T47D (cell line): ENCODE results near the gene BCL2A1.

Experiments
- DNase-seq, 2 experiments: peaks; one replicate each; pipeline versions ENCODE4 v3.0.0 to v3.0.0-alpha.2; 2011 to 2012; ENCODE audit warnings: low read depth in 1 of 2, low spot score in 1 of 2
- JUND ChIP-seq: IDR thresholded peaks from 2 replicates; pipeline ENCODE4 v1.6.1; 2012; ENCODE audit warnings: low read depth
- in situ Hi-C: cut with HindIII; loops from 2 replicates; pipeline ENCODE4 v1.10.0; 2016; ENCODE audit warnings: low sequenced_read_pairs, low pct_unique_long_range_greater_than_20kb

Gene BCL2A1

GRCh38 chr15:80006946-80007345 lies 36.0 kb upstream of the BCL2A1 start:
- in situ Hi-C loops: no loop called here
- TF ChIP-seq JUND: no peak
- DNase-seq: no peak

DNA sequence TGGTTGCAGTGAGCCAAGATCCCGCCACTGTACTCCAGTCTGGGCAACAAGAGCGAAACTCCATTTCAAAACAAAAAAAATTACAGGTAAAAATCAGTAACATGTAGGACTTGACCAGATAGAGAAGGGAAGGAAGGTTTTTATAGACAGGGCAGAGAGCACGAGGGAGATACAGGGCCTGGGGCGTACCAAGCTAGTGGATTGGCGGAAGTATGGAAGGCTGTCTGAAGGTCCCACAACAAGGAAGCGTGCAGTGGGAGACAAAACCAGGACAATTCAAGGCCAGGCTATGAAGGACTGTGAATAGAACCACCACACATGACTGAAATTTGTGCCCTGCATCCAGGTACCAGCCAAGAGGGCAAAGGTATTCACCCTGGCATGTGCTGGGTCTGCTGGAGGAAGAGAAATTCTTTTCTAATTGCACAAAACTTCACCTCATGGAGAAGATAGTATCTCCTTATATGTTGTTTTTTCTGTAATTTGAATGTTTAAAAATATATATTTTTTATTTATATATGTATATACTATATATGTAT lies 33.0 kb upstream of the BCL2A1 start:
- no peak for TF ChIP-seq JUND
- in situ Hi-C loops: no loop called here
- no peak for DNase-seq

DNA sequence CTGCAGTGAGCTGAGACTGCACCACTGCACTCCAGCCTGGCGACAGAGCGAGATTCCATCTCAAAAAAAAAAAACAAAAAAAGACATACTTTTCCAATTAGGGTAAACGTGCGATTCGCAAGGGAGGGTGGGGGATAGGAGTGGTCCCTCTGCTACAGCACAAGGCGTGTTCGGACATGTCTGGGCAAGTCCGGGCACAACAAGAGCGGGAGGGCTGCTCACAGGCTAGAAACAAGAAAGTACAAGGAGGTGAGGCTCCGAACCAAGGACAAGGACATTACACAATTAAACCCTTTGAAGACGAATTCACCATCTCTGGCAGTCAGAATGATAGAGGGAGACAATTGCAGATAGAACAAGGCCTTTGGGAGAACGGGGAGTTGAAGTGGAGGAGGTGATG lies 32.2 kb upstream of the BCL2A1 start:
- in situ Hi-C loops: no loop called here
- DNase-seq: no peak
- TF ChIP-seq JUND: no peak

DNA sequence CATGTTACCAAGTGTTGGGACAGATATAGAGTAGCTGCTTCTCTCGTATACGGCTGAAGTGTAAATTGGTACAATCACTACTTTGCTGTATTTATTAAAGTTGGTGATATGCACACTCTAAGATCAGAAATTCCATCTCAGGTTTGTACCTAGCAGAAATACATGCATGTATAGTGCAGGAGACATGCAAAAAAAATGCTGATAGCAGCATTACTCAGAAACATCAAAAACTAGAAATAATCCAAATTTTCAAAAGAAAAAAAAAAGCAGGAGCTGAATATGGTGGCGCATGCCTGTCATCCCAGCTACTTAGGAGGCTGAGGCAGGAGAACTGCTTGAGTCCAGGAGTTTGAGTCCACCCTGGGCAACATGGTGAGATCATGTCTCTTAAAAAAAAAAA lies 31.3 kb upstream of the BCL2A1 start:
- in situ Hi-C loops: no loop called here
- no peak for DNase-seq
- no peak for TF ChIP-seq JUND

DNA sequence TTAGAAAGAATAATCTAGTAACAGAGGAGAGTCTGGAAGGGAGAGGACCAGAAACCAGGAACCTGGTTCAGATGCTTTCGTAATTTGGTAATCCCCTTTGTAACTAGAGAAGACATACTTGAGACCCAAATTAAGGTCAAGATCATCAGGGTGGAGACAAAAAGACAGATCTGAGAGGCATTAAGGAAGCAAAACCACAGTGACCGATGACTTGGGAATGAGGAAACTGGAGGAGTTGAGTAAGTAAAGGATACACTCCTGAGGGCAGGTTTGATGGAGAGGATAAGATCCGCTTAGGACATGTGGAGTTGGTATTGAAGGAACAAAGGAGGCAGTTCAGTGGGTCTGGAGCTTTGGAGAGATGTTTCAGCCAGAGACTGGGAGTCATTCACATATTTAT lies 23.6 kb upstream of the BCL2A1 start:
- in situ Hi-C loops: no loop called here
- TF ChIP-seq JUND: peak; percentile 84
- peak; percentile 18 to 93 for DNase-seq

- no peak for TF ChIP-seq JUND
- in situ Hi-C loops: no loop called here
- DNase-seq: no peak
Measured at GRCh38 chr15:79991826-79992225, 20.8 kb upstream of the BCL2A1 start.

DNA sequence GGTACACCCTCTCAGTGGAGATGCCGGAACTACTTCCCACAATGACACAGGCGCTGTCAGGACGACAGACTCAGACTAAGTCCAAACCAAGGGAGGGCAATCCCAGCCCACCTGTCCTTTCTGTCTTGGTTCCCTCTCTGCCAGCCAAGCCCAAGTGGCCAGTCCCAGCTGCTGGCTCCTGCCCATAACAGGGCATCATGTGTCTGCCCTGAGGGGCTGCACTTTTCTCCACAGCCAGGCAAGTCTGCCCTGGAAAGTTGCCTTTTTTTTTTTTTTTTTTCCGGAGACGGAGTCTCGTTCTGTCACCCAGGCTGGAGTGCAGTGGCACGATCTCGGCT lies 20.0 kb upstream of the BCL2A1 start:
- in situ Hi-C loops: no loop called here
- TF ChIP-seq JUND: no peak
- no peak for DNase-seq

DNA sequence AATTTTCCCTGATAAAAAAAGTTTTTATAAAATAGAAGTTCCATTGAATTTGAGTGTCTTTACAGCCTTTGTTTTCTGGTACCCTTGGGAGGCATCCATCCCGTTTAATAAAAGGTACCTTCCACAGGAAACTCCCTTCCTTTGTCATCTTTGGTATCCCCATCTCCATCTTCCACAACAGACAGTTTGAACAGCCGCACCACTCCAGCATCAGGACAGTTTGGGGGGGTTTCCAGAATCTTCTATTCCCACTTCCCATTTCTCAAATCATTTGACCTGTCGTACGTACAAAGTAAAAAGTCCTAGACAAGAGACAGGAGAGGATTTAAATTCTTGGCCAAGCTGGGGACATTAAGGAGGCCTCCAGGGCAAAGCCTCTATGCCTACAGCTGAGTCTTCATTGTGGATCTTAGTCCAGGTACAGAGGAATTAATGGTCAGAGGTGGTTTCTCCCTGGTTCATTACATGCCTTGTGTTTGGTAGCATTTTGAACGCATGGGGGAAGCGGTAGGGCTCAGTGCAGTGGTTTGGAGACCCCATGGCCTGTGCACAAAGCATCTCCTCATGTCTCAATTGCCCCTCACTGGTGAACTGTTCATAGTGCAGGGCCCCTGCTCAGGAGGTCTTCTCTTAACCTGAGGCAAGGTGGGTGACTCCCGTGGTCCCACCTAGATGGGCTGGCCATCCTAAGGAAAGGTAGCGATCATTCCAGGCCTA lies 19.4 kb upstream of the BCL2A1 start:
- TF ChIP-seq JUND: no peak
- DNase-seq: no peak
- in situ Hi-C loops: no loop called here

GRCh38 chr15:79989682-79990081 lies 18.7 kb upstream of the BCL2A1 start:
- in situ Hi-C loops: no loop called here
- no peak for DNase-seq
- no peak for TF ChIP-seq JUND

GRCh38 chr15:79989183-79989582 lies 18.2 kb upstream of the BCL2A1 start:
- in situ Hi-C loops: no loop called here
- DNase-seq: no peak
- TF ChIP-seq JUND: no peak

GRCh38 chr15:79988448-79989117 lies 17.6 kb upstream of the BCL2A1 start:
- TF ChIP-seq JUND: no peak
- in situ Hi-C loops: no loop called here

GRCh38 chr15:79987969-79988368 lies 17.0 kb upstream of the BCL2A1 start:
- no peak for TF ChIP-seq JUND
- in situ Hi-C loops: no loop called here
- DNase-seq: no peak

More at GRCh38 chr15:79988448-79989117, 17.6 kb upstream of the BCL2A1 start:
- no peak for DNase-seq

- no peak for DNase-seq
- in situ Hi-C loops: no loop called here
- TF ChIP-seq JUND: no peak
Measured at GRCh38 chr15:79987569-79987955, 16.6 kb upstream of the BCL2A1 start.
